ENCODE results near the gene DECR2.

The DECR2 gene

GRCh38 chr16:456891-457483 is 55.3 kb downstream of the DECR2 start:
- Histone ChIP-seq H4K20me1 (ENCODE audit: control insufficient read depth, insufficient read depth, low read depth, low read length) (0 out of 2 replicates have a peak, but pooled peaks cover 3% of the 10 kb centered on the region), H3F3A (ENCODE audit: control insufficient read depth, insufficient read depth) (peaks cover 6% of the 10 kb centered on the region; the same call in 1 of the 2 replicates), H3K9me3 (ENCODE audit: control insufficient read depth, insufficient read depth, low read length) (no peaks in the 10 kb centered on the region), H3K27ac (ENCODE audit: low read depth, low read length) (no peak overlapping the region), H3K9me2 (replicated peaks; ENCODE audit: control insufficient read depth, low read length) (no peaks in the 10 kb centered on the region), H3K4me2 (ENCODE audit: low read length) (no peak overlapping the region), H3K4me1 (ENCODE audit: control insufficient read depth, low read length) (no peaks in the 10 kb centered on the region), H3K27me3 (ENCODE audit: control insufficient read depth, low read length) (no peaks in the 10 kb centered on the region), H3K4me3 (ENCODE audit: low read length) (no peak overlapping the region), H3K79me2 (ENCODE audit: control insufficient read depth, low read length) (peaks cover 37% of the 10 kb centered on the region), H3K36me3 (ENCODE audit: control insufficient read depth, low read length) (no peaks in the 10 kb centered on the region)
- TF ChIP-seq EZH2phosphoT487 (IDR thresholded peaks at IDR 0.05; ENCODE audit: borderline replicate concordance, low read length): no peak
- TF ChIP-seq CTCF (IDR thresholded peaks at IDR 0.05; ENCODE audit: low read depth, low read length, poor library complexity, severe bottlenecking): no peak

DNA sequence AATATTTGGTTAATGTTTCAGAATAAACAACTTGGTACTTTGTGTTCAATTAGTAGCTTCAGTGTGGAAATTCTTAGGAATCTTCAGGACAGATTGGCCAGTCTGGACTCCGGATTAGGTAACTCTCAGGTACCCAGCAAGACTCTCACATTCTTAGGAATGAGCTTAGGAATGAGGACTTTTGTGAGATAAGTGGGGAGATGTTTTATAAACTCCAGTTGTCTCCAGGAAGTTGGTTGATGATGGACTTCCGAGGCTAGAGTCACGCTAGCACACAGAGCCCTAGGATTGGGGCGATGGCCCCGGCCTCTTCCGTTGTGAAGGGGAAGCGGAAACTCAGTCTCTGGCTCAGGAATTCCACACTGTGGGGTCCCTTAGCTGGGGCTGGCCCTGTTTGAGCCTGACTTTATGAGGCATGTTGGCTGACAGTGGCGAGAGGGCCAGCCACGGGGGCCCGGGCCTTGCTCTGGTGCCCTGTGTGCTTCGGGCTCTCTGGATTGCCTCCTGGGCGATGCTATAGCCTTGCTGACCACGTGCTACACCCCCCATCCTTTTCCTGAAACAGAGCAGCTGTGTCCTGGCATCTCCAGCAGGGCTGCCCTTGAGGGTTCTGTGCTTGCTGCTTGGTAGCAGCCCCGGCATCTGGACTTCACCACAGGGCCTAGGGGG is 56.2 kb downstream of the DECR2 start:
- TF ChIP-seq EZH2phosphoT487 (IDR thresholded peaks at IDR 0.05; ENCODE audit: borderline replicate concordance, low read length) (no peak), CTCF (IDR thresholded peaks at IDR 0.05; ENCODE audit: low read depth, low read length, poor library complexity, severe bottlenecking) (no peak)
- H3K4me2 ChIP-seq (ENCODE audit: low read length): no peak overlapping the region
- no peak overlapping the region for H3K27ac ChIP-seq (ENCODE audit: low read depth, low read length)
- H3K9me2 ChIP-seq (replicated peaks; ENCODE audit: control insufficient read depth, low read length): no peaks in the 10 kb centered on the region
- 0 out of 2 replicates have a peak, but pooled peaks cover 3% of the 10 kb centered on the region for H4K20me1 ChIP-seq (ENCODE audit: control insufficient read depth, insufficient read depth, low read depth, low read length)
- H3F3A ChIP-seq (ENCODE audit: control insufficient read depth, insufficient read depth): peaks cover 6% of the 10 kb centered on the region; the same call in 1 of the 2 replicates
- H3K36me3 ChIP-seq (ENCODE audit: control insufficient read depth, low read length): peaks cover 4% of the 10 kb centered on the region; the same call in 1 of the 2 replicates
- H3K79me2 ChIP-seq (ENCODE audit: control insufficient read depth, low read length): peaks cover 37% of the 10 kb centered on the region
- no peaks in the 10 kb centered on the region for H3K27me3 ChIP-seq (ENCODE audit: control insufficient read depth, low read length)
- no peaks in the 10 kb centered on the region for H3K9me3 ChIP-seq (ENCODE audit: control insufficient read depth, insufficient read depth, low read length)
- no peaks in the 10 kb centered on the region for H3K4me1 ChIP-seq (ENCODE audit: control insufficient read depth, low read length)
- no peak overlapping the region for H3K4me3 ChIP-seq (ENCODE audit: low read length)

DNA sequence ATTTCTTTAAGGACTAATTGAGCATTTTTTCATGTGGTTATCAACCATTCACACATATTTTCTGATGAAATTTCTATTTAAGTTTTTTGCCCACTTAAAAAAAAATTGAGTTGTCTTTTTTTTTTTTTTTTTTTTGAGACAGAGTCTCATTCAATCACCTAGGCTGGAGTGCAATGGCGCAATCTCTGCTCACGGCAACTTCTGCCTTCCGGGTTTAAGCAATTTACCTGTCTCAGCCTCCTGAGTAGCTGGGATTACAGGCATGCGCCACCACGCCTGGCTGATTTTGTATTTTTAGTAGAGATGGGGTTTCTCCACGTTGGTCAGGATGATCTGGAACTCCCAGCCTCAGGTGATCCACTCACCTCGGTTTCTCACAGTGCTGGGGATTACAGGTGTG is 58.1 kb downstream of the DECR2 start:
- no peaks in the 10 kb centered on the region for H3K9me3 ChIP-seq (ENCODE audit: control insufficient read depth, insufficient read depth, low read length)
- TF ChIP-seq CTCF (IDR thresholded peaks at IDR 0.05; ENCODE audit: low read depth, low read length, poor library complexity, severe bottlenecking): no peak
- TF ChIP-seq EZH2phosphoT487 (IDR thresholded peaks at IDR 0.05; ENCODE audit: borderline replicate concordance, low read length): no peak

More for the DNA sequence above, 58.1 kb downstream of the DECR2 start:
- H3F3A ChIP-seq (ENCODE audit: control insufficient read depth, insufficient read depth): peaks cover 6% of the 10 kb centered on the region; the same call in 1 of the 2 replicates
- no peaks in the 10 kb centered on the region for H3K4me1 ChIP-seq (ENCODE audit: control insufficient read depth, low read length)
- H3K27ac ChIP-seq (ENCODE audit: low read depth, low read length): no peak overlapping the region
- H3K4me3 ChIP-seq (ENCODE audit: low read length): no peak overlapping the region
- no peak overlapping the region for H3K4me2 ChIP-seq (ENCODE audit: low read length)
- no peaks in the 10 kb centered on the region for H3K27me3 ChIP-seq (ENCODE audit: control insufficient read depth, low read length)
- peaks cover 27% of the 10 kb centered on the region for H3K79me2 ChIP-seq (ENCODE audit: control insufficient read depth, low read length)
- 0 out of 2 replicates have a peak, but pooled peaks cover 3% of the 10 kb centered on the region for H4K20me1 ChIP-seq (ENCODE audit: control insufficient read depth, insufficient read depth, low read depth, low read length)
- no peaks in the 10 kb centered on the region for H3K9me2 ChIP-seq (replicated peaks; ENCODE audit: control insufficient read depth, low read length)
- H3K36me3 ChIP-seq (ENCODE audit: control insufficient read depth, low read length): peaks cover 4% of the 10 kb centered on the region; the same call in 1 of the 2 replicates
